Measurements from ENCODE around the gene PRKG1. TPM values are rescaled to one million over a fixed set of nuclear protein-coding genes. Genes with fewer than 3 reads are reported as not detected.

Gene PRKG1
- total and polyA plus RNA-seq, 2 of the 4 experiments (the other 2 are of a cell fraction), result 3.5 to 18.3 TPM

- no peak overlapping the region for H4K5ac ChIP-seq (ENCODE audit: low read depth, low read length)
- H4K20me1 ChIP-seq (ENCODE audit: insufficient read depth, low read length), result no peaks in the 10 kb centered on the region
- H3K9ac ChIP-seq (ENCODE audit: low read depth, low read length), result no peak overlapping the region
- no peaks in the 10 kb centered on the region for H3K36me3 ChIP-seq (ENCODE audit: control insufficient read depth, insufficient read depth, low read length)
- no peak overlapping the region for H2BK15ac ChIP-seq (ENCODE audit: low read depth, low read length)
- no peaks in the 10 kb centered on the region; a peak in 1 of 4 replicates for H3K79me1 ChIP-seq (ENCODE audit: low read depth in 1 of 2, low read length in 2 of 2)
- no peak overlapping the region for H3K56ac ChIP-seq (ENCODE audit: extremely low read depth, insufficient read depth, low read length)
- H3K4me3 ChIP-seq (ENCODE audit: insufficient read depth, low read depth, low read length), result no peak overlapping the region
- in situ Hi-C loops (cut with MboI; ENCODE audit: low sequenced_read_pairs) (no loop called here), dilution Hi-C loops (cut with HindIII; ENCODE audit: low sequenced_read_pairs, unreplicated experiment) (no loop called here), intact Hi-C loops (cut with micrococcal nuclease) (no loop called here)
- no peak overlapping the region for H2BK5ac ChIP-seq (ENCODE audit: low read depth, low read length, poor library complexity, severe bottlenecking)
- H3K27ac ChIP-seq (ENCODE audit: insufficient read depth, low read length), result no peak overlapping the region
- H4K8ac ChIP-seq (ENCODE audit: low read depth in 2 of 2, low read length in 2 of 2), result no peak overlapping the region
- H2AK5ac ChIP-seq (ENCODE audit: low read depth, low read length), result no peak overlapping the region
- no peaks in the 10 kb centered on the region for H3K9me3 ChIP-seq (ENCODE audit: control insufficient read depth, insufficient read depth, low read length)
- H3K9me1 ChIP-seq (ENCODE audit: insufficient read depth, low read length), result no peaks in the 10 kb centered on the region
- H3K4ac ChIP-seq (ENCODE audit: low read depth, low read length), result no peak overlapping the region
- H2AFZ ChIP-seq (replicated peaks; ENCODE audit: low read length, poor library complexity), result no peak overlapping the region
- ChIA-PET POLR2A (ENCODE audit: unreplicated experiment) (no interaction called here), CTCF (interaction anchor here (0.7 kb wide), 1 partner anchor 8 kb away, joined by 4 read pairs; no protein-coding TSS in a partner anchor)
- no peak overlapping the region for H3K23ac ChIP-seq (ENCODE audit: low read depth, low read length)
- no peak overlapping the region for H3K18ac ChIP-seq (ENCODE audit: low read depth, low read length)
- no peak overlapping the region for H3K14ac ChIP-seq (replicated peaks; ENCODE audit: low read depth, low read length)
- H4K91ac ChIP-seq (ENCODE audit: insufficient read depth, low read depth, low read length), result no peak overlapping the region
- no peaks in the 10 kb centered on the region for H3K27me3 ChIP-seq (ENCODE audit: control insufficient read depth, insufficient read depth, low read length)
- TF ChIP-seq RFX5 (IDR thresholded peaks at IDR 0.05; ENCODE audit: low read depth, low read length), result no peak
- TF ChIP-seq MAZ (IDR thresholded peaks at IDR 0.05; ENCODE audit: borderline replicate concordance, low read depth, low read length), result no peak
- no peak for TF ChIP-seq BHLHE40 (IDR thresholded peaks at IDR 0.05; ENCODE audit: low read depth, low read length)
- TF ChIP-seq CHD1 (IDR thresholded peaks at IDR 0.05; ENCODE audit: low read depth, low read length), result no peak
- no peak for TF ChIP-seq MAFK (IDR thresholded peaks at IDR 0.05; ENCODE audit: low read depth, low read length)
- no peak for TF ChIP-seq FOS (IDR thresholded peaks at IDR 0.05; ENCODE audit: low read depth, low read length)
- TF ChIP-seq CEBPB (IDR thresholded peaks at IDR 0.05; ENCODE audit: low read depth, low read length), result no peak
- TF ChIP-seq POLR2A (IDR thresholded peaks at IDR 0.05; ENCODE audit: low read depth, low read length), result no peak
- no peak for TF ChIP-seq ELK1 (IDR thresholded peaks at IDR 0.05; ENCODE audit: borderline replicate concordance, low read depth, low read length)
- TF ChIP-seq RCOR1 (IDR thresholded peaks at IDR 0.05; ENCODE audit: insufficient replicate concordance, low read length), result no peak
- no peak for TF ChIP-seq NFE2L2 (IDR thresholded peaks at IDR 0.05; ENCODE audit: low read depth, low read length)
- ATAC-seq (ENCODE audit: low read depth) (no peak), DNase-seq (no peak)
- no peaks in the 10 kb centered on the region for H3K4me1 ChIP-seq (ENCODE audit: control insufficient read depth, insufficient read depth, low read length)
- no peak overlapping the region for H2AK9ac ChIP-seq (replicated peaks; ENCODE audit: low read depth, low read length, poor library complexity)
- H2BK120ac ChIP-seq (ENCODE audit: low read depth, low read length), result no peak overlapping the region
- no peak overlapping the region for H3K4me2 ChIP-seq (ENCODE audit: low read depth, low read length)
- BruUV-seq (replicated peaks), result no TSS peak
- 100% methylated on average over 1 to 2 of the region's 4 CpGs for WGBS, 2 experiments (ENCODE audit: extremely low coverage in 2 of 2, insufficient read length in 1 of 2)
- H2BK20ac ChIP-seq (ENCODE audit: low read depth, low read length), result no peak overlapping the region
Measured at GRCh38 chr10:51642581-51642980, 568.3 kb downstream of the PRKG1 start.
